ENCODE data around the gene LRRC72.
"Not testable (repeated sequence)": the region's sequence is repeated elsewhere in the genome, so short reads cannot be mapped to it uniquely, and the experiment has no call there.

The LRRC72 gene

GRCh38 chr7:16504019-16504418, 22.6 kb upstream of the LRRC72 start:
- no peak overlapping the region for H3K27ac ChIP-seq (ENCODE audit: low read length)
- no peaks in the 10 kb centered on the region for H3K4me1 ChIP-seq (ENCODE audit: control insufficient read depth, low read depth, low read length)

GRCh38 chr7:16506422-16506821, 20.2 kb upstream of the LRRC72 start:
- H3K36me3 ChIP-seq (ENCODE audit: control insufficient read depth, low read depth, low read length); H3K4me3 ChIP-seq (ENCODE audit: low read length); H3K9ac ChIP-seq (ENCODE audit: low read length); H3K4me1 ChIP-seq (ENCODE audit: control insufficient read depth, low read depth, low read length); H3K9me3 ChIP-seq (ENCODE audit: control insufficient read depth, low read depth, low read length); H3K27me3 ChIP-seq (ENCODE audit: control insufficient read depth, insufficient read depth, low read length); H3K27ac ChIP-seq (ENCODE audit: low read length): not testable (repeated sequence)

More at GRCh38 chr7:16504019-16504418, 22.6 kb upstream of the LRRC72 start:
- Histone ChIP-seq H3K36me3 (ENCODE audit: control insufficient read depth, low read depth, low read length) (no peaks in the 10 kb centered on the region), H3K9me3 (ENCODE audit: control insufficient read depth, low read depth, low read length) (no peaks in the 10 kb centered on the region), H3K9ac (ENCODE audit: low read length) (no peak overlapping the region), H3K27me3 (ENCODE audit: control insufficient read depth, insufficient read depth, low read length) (no peaks in the 10 kb centered on the region), H3K4me3 (ENCODE audit: low read length) (no peak overlapping the region)

- Histone ChIP-seq H3K27me3 (ENCODE audit: control insufficient read depth, insufficient read depth, low read length) (no peaks in the 10 kb centered on the region), H3K36me3 (ENCODE audit: control insufficient read depth, low read depth, low read length) (no peaks in the 10 kb centered on the region), H3K9ac (ENCODE audit: low read length) (no peak overlapping the region), H3K9me3 (ENCODE audit: control insufficient read depth, low read depth, low read length) (no peaks in the 10 kb centered on the region), H3K4me1 (ENCODE audit: control insufficient read depth, low read depth, low read length) (no peaks in the 10 kb centered on the region), H3K4me3 (ENCODE audit: low read length) (no peak overlapping the region), H3K27ac (ENCODE audit: low read length) (no peak overlapping the region)
These were observed 16.8 kb upstream of the LRRC72 start for GRCh38 chr7:16509829-16510228.

- no peaks in the 10 kb centered on the region for H3K9me3 ChIP-seq (ENCODE audit: control insufficient read depth, low read depth, low read length)
- H3K27ac ChIP-seq (ENCODE audit: low read length), result no peak overlapping the region
- no peaks in the 10 kb centered on the region for H3K4me1 ChIP-seq (ENCODE audit: control insufficient read depth, low read depth, low read length)
- no peaks in the 10 kb centered on the region for H3K27me3 ChIP-seq (ENCODE audit: control insufficient read depth, insufficient read depth, low read length)
- no peaks in the 10 kb centered on the region for H3K36me3 ChIP-seq (ENCODE audit: control insufficient read depth, low read depth, low read length)
- H3K4me3 ChIP-seq (ENCODE audit: low read length), result no peak overlapping the region
- no peak overlapping the region for H3K9ac ChIP-seq (ENCODE audit: low read length)
These were observed 15.3 kb upstream of the LRRC72 start for GRCh38 chr7:16511314-16511713.

- no peak overlapping the region for H3K9ac ChIP-seq (ENCODE audit: low read length)
- no peaks in the 10 kb centered on the region for H3K9me3 ChIP-seq (ENCODE audit: control insufficient read depth, low read depth, low read length)
- H3K27me3 ChIP-seq (ENCODE audit: control insufficient read depth, insufficient read depth, low read length), result no peaks in the 10 kb centered on the region
- H3K4me1 ChIP-seq (ENCODE audit: control insufficient read depth, low read depth, low read length), result no peaks in the 10 kb centered on the region
- no peak overlapping the region for H3K27ac ChIP-seq (ENCODE audit: low read length)
- no peaks in the 10 kb centered on the region for H3K36me3 ChIP-seq (ENCODE audit: control insufficient read depth, low read depth, low read length)
- no peak overlapping the region for H3K4me3 ChIP-seq (ENCODE audit: low read length)
These were observed 14.5 kb upstream of the LRRC72 start for GRCh38 chr7:16512097-16512496.

- no peaks in the 10 kb centered on the region for H3K4me1 ChIP-seq (ENCODE audit: control insufficient read depth, low read depth, low read length)
- no peaks in the 10 kb centered on the region for H3K36me3 ChIP-seq (ENCODE audit: control insufficient read depth, low read depth, low read length)
- no peak overlapping the region for H3K4me3 ChIP-seq (ENCODE audit: low read length)
- H3K9me3 ChIP-seq (ENCODE audit: control insufficient read depth, low read depth, low read length), result no peaks in the 10 kb centered on the region
- no peaks in the 10 kb centered on the region for H3K27me3 ChIP-seq (ENCODE audit: control insufficient read depth, insufficient read depth, low read length)
- H3K27ac ChIP-seq (ENCODE audit: low read length), result no peak overlapping the region
- H3K9ac ChIP-seq (ENCODE audit: low read length), result no peak overlapping the region
These were observed 12.4 kb upstream of the LRRC72 start for GRCh38 chr7:16514271-16514670.

GRCh38 chr7:16514729-16515128, 11.9 kb upstream of the LRRC72 start:
- H3K27ac ChIP-seq (ENCODE audit: low read length), result no peak overlapping the region
- H3K4me1 ChIP-seq (ENCODE audit: control insufficient read depth, low read depth, low read length), result no peaks in the 10 kb centered on the region
- H3K9ac ChIP-seq (ENCODE audit: low read length), result no peak overlapping the region
- H3K36me3 ChIP-seq (ENCODE audit: control insufficient read depth, low read depth, low read length), result no peaks in the 10 kb centered on the region
- no peaks in the 10 kb centered on the region for H3K9me3 ChIP-seq (ENCODE audit: control insufficient read depth, low read depth, low read length)
- H3K27me3 ChIP-seq (ENCODE audit: control insufficient read depth, insufficient read depth, low read length), result no peaks in the 10 kb centered on the region
- H3K4me3 ChIP-seq (ENCODE audit: low read length), result no peak overlapping the region

GRCh38 chr7:16515785-16516685, 10.6 kb upstream of the LRRC72 start:
- no peaks in the 10 kb centered on the region for H3K36me3 ChIP-seq (ENCODE audit: control insufficient read depth, low read depth, low read length)
- no peak overlapping the region for H3K27ac ChIP-seq (ENCODE audit: low read length)
- no peak overlapping the region for H3K9ac ChIP-seq (ENCODE audit: low read length)
- no peaks in the 10 kb centered on the region for H3K4me1 ChIP-seq (ENCODE audit: control insufficient read depth, low read depth, low read length)
- H3K4me3 ChIP-seq (ENCODE audit: low read length), result no peak overlapping the region
- no peaks in the 10 kb centered on the region for H3K9me3 ChIP-seq (ENCODE audit: control insufficient read depth, low read depth, low read length)
- H3K27me3 ChIP-seq (ENCODE audit: control insufficient read depth, insufficient read depth, low read length), result no peaks in the 10 kb centered on the region

GRCh38 chr7:16519985-16520384, 6.6 kb upstream of the LRRC72 start:
- H3K9me3 ChIP-seq (ENCODE audit: control insufficient read depth, low read depth, low read length); H3K4me3 ChIP-seq (ENCODE audit: low read length); H3K27ac ChIP-seq (ENCODE audit: low read length); H3K27me3 ChIP-seq (ENCODE audit: control insufficient read depth, insufficient read depth, low read length); H3K36me3 ChIP-seq (ENCODE audit: control insufficient read depth, low read depth, low read length); H3K4me1 ChIP-seq (ENCODE audit: control insufficient read depth, low read depth, low read length); H3K9ac ChIP-seq (ENCODE audit: low read length): not testable (repeated sequence)

GRCh38 chr7:16524332-16524731, 2.3 kb upstream of the LRRC72 start:
- no peaks in the 10 kb centered on the region for H3K36me3 ChIP-seq (ENCODE audit: control insufficient read depth, low read depth, low read length)
- no peak overlapping the region for H3K27ac ChIP-seq (ENCODE audit: low read length)
- H3K4me1 ChIP-seq (ENCODE audit: control insufficient read depth, low read depth, low read length), result no peaks in the 10 kb centered on the region
- no peaks in the 10 kb centered on the region for H3K27me3 ChIP-seq (ENCODE audit: control insufficient read depth, insufficient read depth, low read length)
- H3K4me3 ChIP-seq (ENCODE audit: low read length), result no peak overlapping the region
- no peaks in the 10 kb centered on the region for H3K9me3 ChIP-seq (ENCODE audit: control insufficient read depth, low read depth, low read length)
- no peak overlapping the region for H3K9ac ChIP-seq (ENCODE audit: low read length)

GRCh38 chr7:16528520-16528919, 1.9 kb downstream of the LRRC72 start:
- Histone ChIP-seq H3K4me1 (ENCODE audit: control insufficient read depth, low read depth, low read length) (no peaks in the 10 kb centered on the region), H3K9me3 (ENCODE audit: control insufficient read depth, low read depth, low read length) (no peaks in the 10 kb centered on the region), H3K27me3 (ENCODE audit: control insufficient read depth, insufficient read depth, low read length) (no peaks in the 10 kb centered on the region), H3K4me3 (ENCODE audit: low read length) (no peak overlapping the region), H3K9ac (ENCODE audit: low read length) (no peak overlapping the region), H3K27ac (ENCODE audit: low read length) (no peak overlapping the region), H3K36me3 (ENCODE audit: control insufficient read depth, low read depth, low read length) (no peaks in the 10 kb centered on the region)

- no peak overlapping the region for H3K27ac ChIP-seq (ENCODE audit: low read length)
- no peaks in the 10 kb centered on the region for H3K27me3 ChIP-seq (ENCODE audit: control insufficient read depth, insufficient read depth, low read length)
- H3K36me3 ChIP-seq (ENCODE audit: control insufficient read depth, low read depth, low read length), result no peaks in the 10 kb centered on the region
- H3K4me3 ChIP-seq (ENCODE audit: low read length), result no peak overlapping the region
- no peaks in the 10 kb centered on the region for H3K4me1 ChIP-seq (ENCODE audit: control insufficient read depth, low read depth, low read length)
- H3K9ac ChIP-seq (ENCODE audit: low read length), result no peak overlapping the region
- H3K9me3 ChIP-seq (ENCODE audit: control insufficient read depth, low read depth, low read length), result no peaks in the 10 kb centered on the region
These were observed 3.1 kb downstream of the LRRC72 start for GRCh38 chr7:16529697-16530096.

Data from iPS-18a (cell line).